Activated gamma-delta T cell treated with anti-CD3 and anti-CD28 coated beads, Interleukin-2, amount 50 U/mL, for 16 hours (primary cell): Measurements from ENCODE around the gene HOMER3.
A peak's percentile ranks its signal among the peaks of the same experiment; 100 is the strongest.
"Not testable (repeated sequence)": the region's sequence is repeated elsewhere in the genome, so short reads cannot be mapped to it uniquely, and the experiment has no call there.

Experiments
- DNase-seq: peaks from one replicate; pipeline ENCODE4 v3.0.0-alpha.2; 2020; ENCODE audit warnings: low read depth

HOMER3 gene

GRCh38 chr19:18952364-18953003 is 11.5 kb upstream of the HOMER3 start:
- not testable (repeated sequence) for DNase-seq

- DNase-seq, result no peak
Measured at GRCh38 chr19:18951721-18952281, 10.8 kb upstream of the HOMER3 start.

GRCh38 chr19:18949858-18950257 is 8.8 kb upstream of the HOMER3 start:
- no peak for DNase-seq

- no peak for DNase-seq
Measured at GRCh38 chr19:18948976-18949356, 7.9 kb upstream of the HOMER3 start.

- no peak for DNase-seq
Measured at GRCh38 chr19:18948075-18948975, 7.3 kb upstream of the HOMER3 start.

GRCh38 chr19:18946918-18947317 is 5.9 kb upstream of the HOMER3 start:
- DNase-seq, result no peak

- no peak for DNase-seq
Measured at GRCh38 chr19:18946335-18946734, 5.3 kb upstream of the HOMER3 start.

GRCh38 chr19:18945297-18945696 is 4.3 kb upstream of the HOMER3 start:
- no peak for DNase-seq

- no peak for DNase-seq
Measured at GRCh38 chr19:18943465-18943864, 2.4 kb upstream of the HOMER3 start.

- DNase-seq, result no peak
Measured at GRCh38 chr19:18942692-18943091, 1.7 kb upstream of the HOMER3 start.

- no peak for DNase-seq
Measured at GRCh38 chr19:18941628-18942354, 774 bp upstream of the HOMER3 start.

GRCh38 chr19:18939922-18940768 is 872 bp downstream of the HOMER3 start:
- DNase-seq, result no peak

GRCh38 chr19:18939163-18939562 is 1.9 kb downstream of the HOMER3 start:
- no peak for DNase-seq

- DNase-seq, result no peak
Measured at GRCh38 chr19:18933297-18933696, 7.7 kb downstream of the HOMER3 start.

GRCh38 chr19:18932216-18932841 is 8.7 kb downstream of the HOMER3 start:
- DNase-seq, result peak; percentile 68

- no peak for DNase-seq
Measured at GRCh38 chr19:18931316-18932162, 9.5 kb downstream of the HOMER3 start.

- DNase-seq, result no peak
Measured at GRCh38 chr19:18929311-18929710, 11.7 kb downstream of the HOMER3 start.

- no peak for DNase-seq
Measured at GRCh38 chr19:18928018-18928805, 12.8 kb downstream of the HOMER3 start.

- no peak for DNase-seq
Measured at GRCh38 chr19:18924684-18925213, 16.3 kb downstream of the HOMER3 start.
